ENCODE data around the gene EPB42. TPM values are rescaled to one million over a fixed set of nuclear protein-coding genes. Genes with fewer than 3 reads are reported as not detected.
"Not testable (repeated sequence)": the region's sequence is repeated elsewhere in the genome, so short reads cannot be mapped to it uniquely, and the experiment has no call there.

EPB42 gene
- total and polyA plus RNA-seq, 2 of the 4 experiments (the other 2 are of a cell fraction) = not detected

- H3K23ac ChIP-seq (ENCODE audit: low read depth, low read length) = no peak overlapping the region
- no peak overlapping the region for H4K5ac ChIP-seq (ENCODE audit: low read depth, low read length)
- no peak overlapping the region for H3K14ac ChIP-seq (replicated peaks; ENCODE audit: low read depth, low read length)
- H3K27ac ChIP-seq (ENCODE audit: insufficient read depth, low read length) = no peak overlapping the region
- no peak overlapping the region for H2AK5ac ChIP-seq (ENCODE audit: low read depth, low read length)
- no peak overlapping the region for H2AFZ ChIP-seq (replicated peaks; ENCODE audit: low read length, poor library complexity)
- H2BK15ac ChIP-seq (ENCODE audit: low read depth, low read length) = no peak overlapping the region
- no peaks in the 10 kb centered on the region for H3K36me3 ChIP-seq (ENCODE audit: control insufficient read depth, insufficient read depth, low read length)
- no peak overlapping the region for H3K4me3 ChIP-seq (ENCODE audit: insufficient read depth, low read depth, low read length)
- H3K9ac ChIP-seq (ENCODE audit: low read depth, low read length) = no peak overlapping the region
- H4K8ac ChIP-seq (ENCODE audit: low read depth in 2 of 2, low read length in 2 of 2) = no peak overlapping the region
- dilution Hi-C loops (cut with HindIII; ENCODE audit: low sequenced_read_pairs, unreplicated experiment) (no loop called here), intact Hi-C loops (cut with micrococcal nuclease) (no loop called here), in situ Hi-C loops (cut with MboI; ENCODE audit: low sequenced_read_pairs) (no loop called here)
- WGBS, 2 experiments (ENCODE audit: extremely low coverage in 2 of 2, insufficient read length in 1 of 2) = 94% methylated on average over 29 of the region's 57 CpGs; no CpG with 5 or more reads in 1 of the 2 experiments
- H3K18ac ChIP-seq (ENCODE audit: low read depth, low read length) = no peak overlapping the region
- no peaks in the 10 kb centered on the region for H3K9me1 ChIP-seq (ENCODE audit: insufficient read depth, low read length)
- H4K20me1 ChIP-seq (ENCODE audit: insufficient read depth, low read length) = no peaks in the 10 kb centered on the region
- H3K4me1 ChIP-seq (ENCODE audit: control insufficient read depth, insufficient read depth, low read length) = no peaks in the 10 kb centered on the region
- H3K4me2 ChIP-seq (ENCODE audit: low read depth, low read length) = no peak overlapping the region
- H2BK20ac ChIP-seq (ENCODE audit: low read depth, low read length) = no peak overlapping the region
- H3K9me3 ChIP-seq (ENCODE audit: control insufficient read depth, insufficient read depth, low read length) = no peaks in the 10 kb centered on the region
- H3K56ac ChIP-seq (ENCODE audit: extremely low read depth, insufficient read depth, low read length) = no peak overlapping the region
- peaks cover 25% of the 10 kb centered on the region for H3K27me3 ChIP-seq (ENCODE audit: control insufficient read depth, insufficient read depth, low read length)
- no peak overlapping the region for H2BK120ac ChIP-seq (ENCODE audit: low read depth, low read length)
- no peak overlapping the region for H3K4ac ChIP-seq (ENCODE audit: low read depth, low read length)
- ChIA-PET POLR2A (ENCODE audit: unreplicated experiment) (no interaction called here), CTCF (interaction anchor here (3.5 kb wide), 1 partner anchor 58 kb away, joined by 37 read pairs; no protein-coding TSS in a partner anchor)
- no peaks in the 10 kb centered on the region for H3K79me1 ChIP-seq (ENCODE audit: low read depth in 1 of 2, low read length in 2 of 2)
- H2BK5ac ChIP-seq (ENCODE audit: low read depth, low read length, poor library complexity, severe bottlenecking) = no peak overlapping the region
- H2AK9ac ChIP-seq (replicated peaks; ENCODE audit: low read depth, low read length, poor library complexity) = no peak overlapping the region
- TF ChIP-seq ELK1 (IDR thresholded peaks at IDR 0.05; ENCODE audit: borderline replicate concordance, low read depth, low read length) (no peak), MAZ (IDR thresholded peaks at IDR 0.05; ENCODE audit: borderline replicate concordance, low read depth, low read length) (no peak), MXI1 (IDR thresholded peaks at IDR 0.05; ENCODE audit: borderline replicate concordance, low read depth, low read length) (no peak)
- DNase-seq = no peak
- ATAC-seq (ENCODE audit: low read depth) = no peak
- no TSS peak for BruUV-seq (replicated peaks)
- no peak overlapping the region for H4K91ac ChIP-seq (ENCODE audit: insufficient read depth, low read depth, low read length)
Observed at GRCh38 chr15:43226436-43227305, 5.9 kb upstream of the EPB42 start.

- H3K27ac ChIP-seq (ENCODE audit: insufficient read depth, low read length); H2BK5ac ChIP-seq (ENCODE audit: low read depth, low read length, poor library complexity, severe bottlenecking); H3K4me1 ChIP-seq (ENCODE audit: control insufficient read depth, insufficient read depth, low read length); H3K23ac ChIP-seq (ENCODE audit: low read depth, low read length); H4K91ac ChIP-seq (ENCODE audit: insufficient read depth, low read depth, low read length); H3K9ac ChIP-seq (ENCODE audit: low read depth, low read length); H3K36me3 ChIP-seq (ENCODE audit: control insufficient read depth, insufficient read depth, low read length); H2AK9ac ChIP-seq (replicated peaks; ENCODE audit: low read depth, low read length, poor library complexity); H3K9me1 ChIP-seq (ENCODE audit: insufficient read depth, low read length); H3K14ac ChIP-seq (replicated peaks; ENCODE audit: low read depth, low read length); H3K79me1 ChIP-seq (ENCODE audit: low read depth in 1 of 2, low read length in 2 of 2); H2BK20ac ChIP-seq (ENCODE audit: low read depth, low read length); H3K18ac ChIP-seq (ENCODE audit: low read depth, low read length); H2BK120ac ChIP-seq (ENCODE audit: low read depth, low read length); in situ Hi-C loops (cut with MboI; ENCODE audit: low sequenced_read_pairs); H4K8ac ChIP-seq (ENCODE audit: low read depth in 2 of 2, low read length in 2 of 2); H2AK5ac ChIP-seq (ENCODE audit: low read depth, low read length); H3K9me3 ChIP-seq (ENCODE audit: control insufficient read depth, insufficient read depth, low read length); H2AFZ ChIP-seq (replicated peaks; ENCODE audit: low read length, poor library complexity); BruUV-seq (replicated peaks); H4K5ac ChIP-seq (ENCODE audit: low read depth, low read length); H4K20me1 ChIP-seq (ENCODE audit: insufficient read depth, low read length); DNase-seq; H2BK15ac ChIP-seq (ENCODE audit: low read depth, low read length); H3K56ac ChIP-seq (ENCODE audit: extremely low read depth, insufficient read depth, low read length); POLR2A ChIA-PET (ENCODE audit: unreplicated experiment); H3K4me2 ChIP-seq (ENCODE audit: low read depth, low read length); ATAC-seq (ENCODE audit: low read depth); H3K4me3 ChIP-seq (ENCODE audit: insufficient read depth, low read depth, low read length); dilution Hi-C loops (cut with HindIII; ENCODE audit: low sequenced_read_pairs, unreplicated experiment); H3K4ac ChIP-seq (ENCODE audit: low read depth, low read length): not testable (repeated sequence)
- WGBS, 2 experiments (ENCODE audit: extremely low coverage in 2 of 2, insufficient read length in 1 of 2) = no CpG with 5 or more reads among the region's 12 CpGs
- CTCF ChIA-PET = interaction anchor here (1.0 to 3.5 kb wide), 7 partner anchors 10 to 62 kb away, joined by 3 to 37 read pairs (median 5); no protein-coding TSS in a partner anchor
- intact Hi-C loops (cut with micrococcal nuclease) = loop anchor here (1.0 kb wide), 1 partner anchor 59 kb away; no protein-coding TSS in a partner anchor
- H3K27me3 ChIP-seq (ENCODE audit: control insufficient read depth, insufficient read depth, low read length) = peaks cover 29% of the 10 kb centered on the region
Observed at GRCh38 chr15:43225950-43226255, 5.1 kb upstream of the EPB42 start.

Data from IMR-90 (cell line).